Stimulated activated naive CD8-positive, alpha-beta T cell treated with anti-CD3 and anti-CD28 coated beads, Interleukin-15, Interleukin-2, amounts not matched to agents 100 U/mL and 50 U/mL, for 24 hours (primary cell): ENCODE measurements around the gene SPATA21.
A peak's percentile ranks its signal among the peaks of the same experiment; 100 is the strongest.

Experiments used
- ATAC-seq: fragments of 150-1000 bp; cut with Tn5 transposase; one replicate; pipeline ENCODE4 v1.10.0; 2021
- DNase-seq: peaks from one replicate; pipeline ENCODE4 v3.0.0; 2021

Gene SPATA21

DNA sequence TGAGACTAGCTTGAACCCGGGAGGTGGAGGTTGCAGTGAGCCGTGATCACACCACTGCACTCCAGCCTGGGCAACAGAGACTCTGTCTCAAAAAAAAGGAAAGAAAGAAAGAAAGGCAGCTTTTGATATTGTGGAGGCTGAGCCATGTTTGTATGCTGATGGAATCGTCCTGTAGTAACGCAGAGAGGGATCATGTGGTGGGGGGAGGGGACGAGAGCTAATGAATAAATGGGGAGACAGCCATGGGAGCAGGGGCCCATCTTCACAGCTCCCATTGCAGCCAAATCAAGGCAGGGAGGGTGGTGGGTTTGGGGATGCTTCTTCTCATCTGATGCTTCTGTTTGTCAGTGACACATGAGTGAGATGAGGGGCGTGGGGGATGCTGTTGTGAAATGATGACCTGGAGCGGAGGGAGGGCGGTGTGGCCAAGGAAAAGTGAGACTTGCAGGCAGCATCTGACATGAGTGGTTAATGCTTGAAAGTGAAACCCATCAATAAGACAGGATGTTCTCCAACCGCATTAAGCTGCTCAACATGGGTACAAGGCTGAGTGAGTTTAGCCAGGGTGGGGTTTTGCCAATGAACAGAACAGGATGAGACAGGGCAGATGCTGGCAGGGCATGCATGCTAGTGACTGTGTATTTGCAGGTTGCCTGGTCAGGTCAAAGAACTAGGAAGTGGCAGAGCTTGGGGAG, 16.7 kb downstream of the SPATA21 start:
- ATAC-seq (peak; percentile 93), DNase-seq (peak; percentile 72)

DNA sequence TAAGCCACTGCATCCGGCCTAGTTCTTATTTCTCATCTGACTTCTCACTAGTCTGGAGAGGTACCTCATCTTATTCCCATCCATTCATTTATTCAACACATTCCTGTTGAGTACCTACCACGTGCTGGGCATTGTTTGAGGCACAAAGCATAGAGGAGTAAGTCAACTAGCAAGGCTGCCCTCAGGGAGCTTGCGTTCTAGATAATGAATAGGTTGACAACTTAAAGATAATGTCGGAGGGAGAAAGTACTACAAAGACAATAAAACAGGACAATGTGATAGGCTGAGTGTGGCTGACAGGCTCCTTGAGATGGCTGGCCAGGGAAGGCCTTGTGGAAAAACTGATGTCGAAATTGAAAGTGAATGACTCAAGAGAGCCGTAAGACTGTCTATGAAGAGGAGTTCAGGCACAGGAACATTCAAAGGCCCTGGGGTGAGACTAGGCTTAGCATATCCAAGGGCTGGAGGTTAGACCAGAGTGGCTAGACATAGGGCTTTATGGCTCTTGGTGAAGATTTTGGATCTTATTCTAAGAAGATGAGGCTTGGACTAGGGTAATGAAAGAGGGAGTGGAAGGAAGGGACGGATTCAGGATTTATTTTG, 18.3 kb downstream of the SPATA21 start:
- peak; percentile 30 for DNase-seq
- peak; percentile 72 for ATAC-seq

DNA sequence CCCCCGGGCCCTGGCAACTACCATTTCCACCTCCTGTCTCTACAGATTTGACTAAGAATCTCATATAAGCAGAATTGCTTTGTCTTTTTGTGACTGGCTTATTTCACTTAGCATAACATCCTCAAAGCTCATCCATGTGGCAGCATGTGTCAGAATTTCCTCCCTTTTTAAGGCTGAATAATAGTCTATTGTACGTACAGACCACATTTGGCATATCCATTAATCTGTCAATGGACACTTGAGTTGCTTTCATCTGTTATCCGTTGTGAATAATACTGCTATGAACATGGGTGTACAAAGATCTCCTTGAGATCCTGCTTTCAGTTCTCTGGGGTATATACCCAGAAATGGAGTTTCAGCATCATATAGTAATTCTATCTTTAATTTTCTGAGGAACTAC, 24.0 kb downstream of the SPATA21 start:
- ATAC-seq = no peak
- no peak for DNase-seq

DNA sequence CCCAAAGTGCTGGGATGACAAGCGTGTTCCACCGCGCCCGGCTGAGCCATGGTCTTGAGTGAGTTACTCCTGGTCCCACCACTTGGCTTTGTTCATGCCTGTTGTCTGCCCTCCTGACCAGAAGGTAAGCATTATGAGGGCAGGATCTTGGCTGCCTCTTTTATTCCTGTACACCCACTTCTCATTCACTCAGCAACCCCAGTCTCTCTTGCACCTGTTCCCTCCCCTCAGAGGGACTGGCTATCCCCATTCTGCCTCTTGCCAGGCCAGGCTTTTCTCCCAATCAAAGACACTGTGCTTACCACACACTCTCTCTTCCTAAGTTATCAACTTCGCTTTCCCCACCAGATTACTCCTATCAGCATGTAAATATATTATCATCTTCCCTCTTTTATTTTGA, 26.4 kb downstream of the SPATA21 start:
- DNase-seq = no peak
- ATAC-seq = no peak

- DNase-seq = no peak
- no peak for ATAC-seq
These were observed 27.6 kb downstream of the SPATA21 start for GRCh38 chr1:16409536-16410152.

DNA sequence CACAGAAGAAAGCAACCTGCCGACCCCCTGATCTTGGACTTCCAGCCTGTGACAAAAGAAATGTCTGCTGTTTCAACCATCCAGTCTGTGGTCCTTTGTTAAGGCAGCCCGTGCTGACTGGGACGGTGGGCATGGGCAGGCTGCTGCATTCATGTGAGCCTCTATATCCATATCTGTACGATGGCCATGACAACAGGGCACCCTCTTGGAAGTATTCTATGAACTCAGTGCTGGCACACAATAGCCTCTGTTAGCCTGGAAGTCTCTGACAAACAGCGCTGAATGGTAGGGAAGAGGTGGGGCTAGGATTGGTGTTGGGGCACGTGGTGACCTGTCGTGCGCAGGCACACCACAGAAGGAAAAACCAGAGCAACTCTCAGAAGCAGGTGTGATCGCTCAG, 30.4 kb downstream of the SPATA21 start:
- DNase-seq (no peak), ATAC-seq (no peak)

GRCh38 chr1:16405441-16405840, 31.8 kb downstream of the SPATA21 start:
- DNase-seq (no peak), ATAC-seq (no peak)

- DNase-seq (no peak), ATAC-seq (no peak)
These were observed 34.5 kb downstream of the SPATA21 start for GRCh38 chr1:16402742-16403141.

DNA sequence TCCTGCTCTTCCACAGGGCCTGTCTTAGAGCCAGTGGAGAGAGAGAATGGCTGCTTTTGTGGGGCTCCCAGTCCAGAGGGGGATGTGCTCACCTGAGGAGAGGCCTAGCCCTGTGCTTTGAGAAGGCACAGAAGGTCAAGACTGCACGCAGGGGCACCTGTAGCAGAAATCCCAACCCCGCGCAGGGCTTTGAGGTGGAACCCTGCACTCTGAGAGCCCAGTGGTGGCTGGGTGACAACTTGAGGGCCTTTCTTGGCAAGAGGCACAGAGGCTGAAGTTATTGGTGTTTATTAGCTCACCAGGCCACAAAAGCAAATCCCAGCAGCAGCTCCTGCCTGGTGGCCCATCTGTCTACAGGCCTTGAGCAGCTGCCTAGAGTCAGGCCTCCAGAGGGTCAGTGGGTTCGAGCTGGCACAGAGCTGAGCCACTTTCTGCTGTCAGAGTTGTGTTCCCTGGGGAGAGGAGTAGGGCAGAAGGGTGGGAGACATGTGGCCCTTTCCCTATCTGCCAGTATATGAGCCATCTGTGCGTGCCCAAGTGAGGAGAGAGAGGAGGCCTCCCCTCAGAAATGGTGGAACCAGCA, 38.8 kb downstream of the SPATA21 start:
- no peak for ATAC-seq
- DNase-seq = no peak

DNA sequence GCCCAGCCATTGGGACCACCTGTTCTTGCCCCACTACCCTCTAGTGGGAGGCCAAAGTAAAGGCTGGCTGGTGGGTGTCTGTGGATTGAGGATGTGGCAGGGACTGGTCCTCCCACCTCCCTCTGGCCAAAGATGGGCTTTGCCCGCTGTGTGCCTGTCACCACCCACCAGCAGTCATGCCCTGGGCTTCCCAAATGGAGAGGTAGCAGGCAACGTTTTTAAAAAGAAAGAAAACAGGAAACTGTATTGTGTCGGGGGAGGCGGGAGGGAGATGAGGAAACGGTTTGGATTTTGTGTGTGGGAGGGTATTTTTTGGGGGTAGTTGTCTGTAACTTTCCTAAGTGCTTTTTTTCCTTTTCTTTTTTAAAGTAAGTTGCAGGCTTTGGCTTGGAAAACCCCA, 40.1 kb downstream of the SPATA21 start:
- DNase-seq (no peak), ATAC-seq (no peak)

- no peak for DNase-seq
These were observed 40.6 kb downstream of the SPATA21 start for GRCh38 chr1:16396591-16396990.

GRCh38 chr1:16394977-16395376, 42.2 kb downstream of the SPATA21 start:
- ATAC-seq = no peak
- no peak for DNase-seq

More at GRCh38 chr1:16396591-16396990, 40.6 kb downstream of the SPATA21 start:
- ATAC-seq = no peak

DNA sequence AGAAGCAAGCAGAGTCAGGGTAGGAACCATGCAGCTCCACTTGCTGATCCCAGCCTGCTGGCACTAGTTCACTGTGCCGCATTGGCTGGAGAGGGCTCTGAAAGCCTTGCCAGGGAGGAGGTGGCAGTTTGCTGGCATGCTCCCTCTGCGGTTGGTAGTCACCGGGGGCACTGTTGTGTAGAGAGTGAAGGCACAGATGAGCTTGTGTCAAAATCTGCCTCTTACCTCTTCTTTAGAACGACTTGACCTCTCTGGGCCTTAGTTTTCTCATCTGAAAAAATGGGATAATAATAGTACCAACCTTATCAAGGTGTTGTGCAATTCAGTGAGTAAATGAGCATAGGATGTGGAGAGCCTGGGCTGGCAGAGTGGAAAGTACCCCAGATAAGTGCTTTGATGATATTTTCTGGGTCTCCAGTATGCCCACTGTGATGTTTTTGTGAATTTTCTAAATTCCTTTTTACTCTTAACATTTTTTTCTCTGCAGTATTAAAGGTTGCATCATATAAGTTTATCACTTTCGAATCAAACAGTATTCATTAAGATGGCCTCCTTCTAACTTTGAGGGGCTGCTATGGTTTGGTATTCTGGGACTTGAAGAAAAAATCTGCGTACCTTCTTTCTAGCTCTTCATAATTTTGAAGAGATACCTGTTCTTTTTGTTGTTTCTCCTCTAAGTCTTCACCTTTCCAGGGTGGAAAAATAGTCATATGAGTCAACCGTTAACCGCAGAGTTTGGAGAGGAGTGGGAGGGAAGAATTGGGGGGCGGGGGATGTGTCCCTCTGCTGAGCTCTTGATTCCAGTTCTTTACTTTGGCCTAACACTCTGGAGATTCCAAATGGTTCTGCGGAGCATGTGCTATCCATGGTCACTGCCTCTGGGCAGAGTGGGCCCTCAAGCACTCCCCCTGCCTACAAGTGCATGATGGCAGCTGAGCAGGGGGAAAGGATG, 43.4 kb downstream of the SPATA21 start:
- no peak for DNase-seq
- no peak for ATAC-seq

DNA sequence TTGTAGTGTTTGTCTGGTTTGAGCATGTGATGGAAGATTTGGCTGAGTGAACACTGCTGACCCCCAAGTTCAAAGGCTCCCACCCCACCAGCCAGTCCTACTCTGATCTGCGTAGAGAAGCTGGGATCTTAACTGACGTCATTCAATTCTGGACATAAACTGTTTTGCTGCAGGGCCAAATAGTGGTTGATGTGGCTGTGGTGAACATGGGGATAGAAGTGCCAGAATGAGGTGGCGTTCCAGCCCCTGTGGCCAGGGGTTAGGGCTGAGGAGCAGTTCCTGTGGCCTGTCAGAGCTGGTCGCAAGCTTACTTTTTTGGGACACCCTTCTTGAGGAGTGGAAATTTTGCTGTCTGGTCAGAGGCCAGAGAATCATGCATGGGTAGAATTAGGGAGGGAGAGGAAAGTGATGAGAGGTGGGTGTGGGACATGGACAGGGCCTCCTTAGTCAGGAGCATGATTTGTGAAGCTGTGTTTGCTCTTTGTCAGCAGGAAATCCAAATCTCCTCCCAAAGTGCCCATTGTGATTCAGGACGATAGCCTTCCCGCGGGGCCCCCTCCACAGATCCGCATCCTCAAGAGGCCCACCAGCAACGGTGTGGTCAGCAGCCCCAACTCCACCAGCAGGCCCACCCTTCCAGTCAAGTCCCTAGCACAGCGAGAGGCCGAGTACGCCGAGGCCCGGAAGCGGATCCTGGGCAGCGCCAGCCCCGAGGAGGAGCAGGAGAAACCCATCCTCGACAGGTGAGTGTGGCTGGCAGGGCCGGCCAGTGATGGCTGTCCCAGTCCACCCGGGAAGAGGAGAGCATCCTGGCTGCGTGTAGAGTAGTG, 44.3 kb downstream of the SPATA21 start:
- DNase-seq = no peak
- ATAC-seq = no peak

- DNase-seq (peak; percentile 29), ATAC-seq (peak; percentile 53)
These were observed 45.8 kb downstream of the SPATA21 start for GRCh38 chr1:16391411-16391810.

GRCh38 chr1:16387201-16388188, 49.7 kb downstream of the SPATA21 start:
- ATAC-seq (peak; percentile 17), DNase-seq (no peak)

DNA sequence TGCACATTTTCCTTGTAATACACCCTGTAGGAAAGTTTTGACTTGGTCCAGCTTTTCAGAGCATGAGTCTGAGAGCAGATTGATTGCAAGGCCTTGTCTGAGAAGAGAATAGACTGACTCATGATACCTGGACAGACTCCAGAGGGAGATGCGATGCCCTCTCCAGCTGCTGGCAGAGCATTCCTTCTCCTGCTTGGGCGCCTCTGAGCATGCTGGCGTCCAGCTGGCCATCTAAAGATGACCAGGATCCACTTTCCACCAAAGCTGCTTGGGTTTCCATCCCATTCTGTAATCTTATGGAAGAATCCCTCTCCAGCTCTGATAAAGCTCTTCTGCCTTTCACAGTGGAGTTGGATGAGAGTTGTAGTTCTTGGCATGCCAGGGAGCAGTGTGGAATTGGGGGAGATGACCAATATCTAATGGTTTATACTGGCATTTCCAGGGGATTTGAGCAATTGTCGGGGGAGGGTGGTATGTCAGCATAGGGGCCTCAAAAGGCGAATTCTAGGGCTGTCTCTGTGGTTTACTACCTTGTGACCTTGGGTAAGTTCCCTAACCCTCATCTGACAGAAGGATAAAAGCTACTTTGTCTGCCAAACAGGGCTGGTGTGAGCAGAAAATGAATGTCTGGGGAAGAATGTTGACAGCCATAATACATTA, 50.6 kb downstream of the SPATA21 start:
- ATAC-seq = peak; percentile 45
- no peak for DNase-seq

GRCh38 chr1:16385659-16386453, 51.4 kb downstream of the SPATA21 start:
- DNase-seq (no peak), ATAC-seq (no peak)

- ATAC-seq = no peak
- DNase-seq = no peak
These were observed 53.3 kb downstream of the SPATA21 start for GRCh38 chr1:16383888-16384287.
